PC-3 (cell line): Measurements from ENCODE around the gene HAND1. TPM values are rescaled to one million over a fixed set of nuclear protein-coding genes. Genes with fewer than 3 reads are reported as not detected.

Experiments
- ATAC-seq: fragments of 200-7000 bp; cut with Tn5 transposase; 2 replicates; pipeline ENCODE4 v1.9.1; 2020; ENCODE audit warnings: mild to moderate bottlenecking, moderate library complexity
- BruUV-seq: library from RNA; stranded (reverse); fragments of 400-500 nt; replicated peaks from 2 replicates; lab custom pipeline; 2021; lab: Mats Ljungman, UMichigan
- CTCF ChIA-PET: fragments of 300-600 bp; sonication (Branson Sonifier 250); formaldehyde crosslinking; loops from one replicate; lab custom pipeline; 2022; ENCODE audit warnings: antibody characterized with exemption; lab: Charles Lee
- POLR2A ChIA-PET: fragments of 300-600 bp; sonication (Branson Sonifier 250); formaldehyde crosslinking; loops from one replicate; lab custom pipeline; 2022; ENCODE audit warnings: antibody characterized with exemption; ENCODE audit not compliant: unreplicated experiment; lab: Charles Lee
- DNase-seq: peaks from one replicate; pipeline ENCODE4 v3.0.0-alpha.2; 2015
- H2AFZ ChIP-seq: fragments of 300-600 bp; sonication (generic); 2 replicates; pipeline ENCODE4 v1.6.0; 2016; ENCODE audit warnings: antibody characterized with exemption, low read length
- H3F3A ChIP-seq: fragments of 300-600 bp; sonication (generic); one replicate; pipeline ENCODE4 v1.6.0; 2017; ENCODE audit warnings: antibody characterized with exemption, low read length, control low read depth, mild to moderate bottlenecking; ENCODE audit not compliant: unreplicated experiment
- H3K27ac ChIP-seq: fragments of 300-600 bp; sonication (generic); 2 replicates; pipeline ENCODE4 v1.5.1; 2016; ENCODE audit warnings: mild to moderate bottlenecking, low read length
- H3K27me3 ChIP-seq: fragments of 300-600 bp; sonication (generic); 2 replicates; pipeline ENCODE4 v1.6.1; 2016; ENCODE audit warnings: low read length, mixed read lengths
- H3K36me3 ChIP-seq: fragments of 300-600 bp; sonication (generic); 2 replicates; pipeline ENCODE4 v1.6.1; 2016; ENCODE audit warnings: low read depth, mixed run types, low read length, mixed read lengths
- H3K4me1 ChIP-seq: fragments of 300-600 bp; sonication (generic); 2 replicates; pipeline ENCODE4 v1.5.1; 2016; ENCODE audit warnings: low read length; ENCODE audit not compliant: insufficient read depth
- H3K4me2 ChIP-seq: fragments of 300-600 bp; sonication (generic); 2 replicates; pipeline ENCODE4 v1.6.0; 2016; ENCODE audit warnings: low read length
- H3K4me3 ChIP-seq: fragments of 300-600 bp; sonication (generic); 2 replicates; pipeline ENCODE4 v1.5.1; 2016; ENCODE audit warnings: mild to moderate bottlenecking, low read length, mixed read lengths
- H3K79me2 ChIP-seq: fragments of 300-600 bp; sonication (generic); 2 replicates; pipeline ENCODE4 v1.6.1; 2017; ENCODE audit warnings: low read length, mixed read lengths
- H3K9ac ChIP-seq: fragments of 300-600 bp; sonication (generic); 2 replicates; pipeline ENCODE4 v1.6.0; 2016; ENCODE audit warnings: mild to moderate bottlenecking, low read length
- H3K9me2 ChIP-seq: fragments of 300-600 bp; sonication (generic); replicated peaks from 2 replicates; pipeline ENCODE4 v1.6.1; 2016; ENCODE audit warnings: mixed run types, low read length, mixed read lengths
- H3K9me3 ChIP-seq: fragments of 300-600 bp; sonication (generic); 2 replicates; pipeline ENCODE4 v1.6.1; 2016; ENCODE audit warnings: low read length, mixed read lengths
- H4K20me1 ChIP-seq: fragments of 300-600 bp; sonication (generic); 2 replicates; pipeline ENCODE4 v1.6.1; 2016; ENCODE audit warnings: low read length, mixed read lengths
- EZH2 ChIP-seq: fragments of 300-600 bp; sonication (generic); IDR thresholded peaks from one replicate; pipeline ENCODE4 v1.6.1; 2017; ENCODE audit warnings: antibody characterized with exemption, mild to moderate bottlenecking, low read length; ENCODE audit not compliant: unreplicated experiment
- EZH2phosphoT487 ChIP-seq: fragments of 300-600 bp; sonication (generic); IDR thresholded peaks from 2 replicates; pipeline ENCODE4 v1.6.1; 2018; ENCODE audit warnings: mild to moderate bottlenecking, antibody characterized with exemption, low read length, borderline replicate concordance
- intact Hi-C: fragments of 100-400 bp; cut with micrococcal nuclease; formaldehyde crosslinking; loops from 2 replicates; pipeline ENCODE4 v1.9.0; 2023
- total RNA-seq: library from RNA; depleted of rRNA; stranded (reverse); fragments of >200 nt; gene quantifications from 2 replicates; pipeline ENCODE4 v1.2.3, GENCODE V29; 2014
- TF ChIP-seq, protein P1 (sequence below): fragments of 300-600 bp; sonication (generic); conservative IDR thresholded peaks from 2 replicates; pipeline ENCODE4 v1.5.1; 2017; ENCODE audit warnings: antibody characterized with exemption, low read depth, mild to moderate bottlenecking, low read length

The HAND1 gene
- total RNA-seq, 1 experiment from 2014 or later: not detected

DNA sequence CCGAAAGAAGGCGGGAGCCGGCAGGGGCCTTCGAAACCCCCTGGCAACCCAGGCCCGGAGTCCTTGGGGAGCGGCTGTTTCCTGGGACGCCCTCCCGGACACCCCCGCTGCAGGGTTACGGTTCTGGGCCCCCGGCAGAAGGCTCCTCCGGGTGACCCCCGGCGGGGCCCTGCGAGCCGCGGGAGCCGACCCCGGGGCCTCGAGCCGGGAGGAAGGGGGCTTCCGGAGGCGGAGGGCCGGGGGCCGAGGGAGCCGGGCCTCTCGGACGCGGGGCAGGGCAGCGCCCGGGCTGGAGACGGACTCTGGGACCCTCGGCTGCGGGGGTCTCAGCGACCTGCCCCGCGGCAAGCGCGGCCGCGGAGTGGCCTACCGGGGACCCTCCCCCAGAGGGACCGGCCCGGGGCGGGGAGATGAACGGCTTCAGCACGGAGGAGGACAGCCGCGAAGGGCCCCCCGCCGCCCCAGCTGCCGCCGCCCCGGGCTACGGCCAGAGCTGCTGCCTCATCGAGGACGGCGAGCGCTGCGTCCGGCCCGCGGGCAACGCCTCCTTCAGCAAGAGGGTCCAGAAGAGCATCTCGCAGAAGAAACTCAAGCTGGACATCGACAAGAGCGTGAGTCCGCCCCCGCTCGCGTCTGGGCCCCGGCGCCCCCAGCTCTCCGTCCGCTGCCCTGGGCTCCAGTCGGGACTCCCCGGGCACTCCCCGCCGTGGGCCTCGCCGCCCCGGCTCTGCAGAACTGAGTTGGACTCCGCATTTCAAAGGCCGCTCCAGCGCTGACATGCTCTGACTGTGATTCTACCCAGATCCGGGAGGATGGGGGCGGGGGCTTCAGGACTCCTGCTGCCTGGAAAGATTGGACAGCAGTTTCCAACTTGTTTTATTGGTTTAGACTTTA, 31.6 kb downstream of the HAND1 start:
- Histone ChIP-seq H3K27ac (no peak overlapping the region), H3K9me2 (no peaks in the 10 kb centered on the region), H3K79me2 (peaks cover 44% of the 10 kb centered on the region), H3K4me1 (peaks cover 14% of the 10 kb centered on the region; the same call in 1 of the 2 replicates), H3K4me3 (peak overlapping the region; percentile 97), H4K20me1 (peaks cover 6% of the 10 kb centered on the region; the same call in 1 of the 2 replicates), H3K27me3 (no peaks in the 10 kb centered on the region), H2AFZ (peak overlapping the region; percentile 84), H3K9me3 (no peaks in the 10 kb centered on the region), H3K9ac (peak overlapping the region; percentile 65), H3K36me3 (no peaks in the 10 kb centered on the region), H3F3A (no peaks in the 10 kb centered on the region), H3K4me2 (peak overlapping the region; percentile 97)
- DNase-seq (peak; percentile 43), ATAC-seq (peak; percentile 40)
- BruUV-seq: no TSS peak
- intact Hi-C loops: no loop called here
- CTCF ChIA-PET: no interaction called here
- TF ChIP-seq, protein P1, sequence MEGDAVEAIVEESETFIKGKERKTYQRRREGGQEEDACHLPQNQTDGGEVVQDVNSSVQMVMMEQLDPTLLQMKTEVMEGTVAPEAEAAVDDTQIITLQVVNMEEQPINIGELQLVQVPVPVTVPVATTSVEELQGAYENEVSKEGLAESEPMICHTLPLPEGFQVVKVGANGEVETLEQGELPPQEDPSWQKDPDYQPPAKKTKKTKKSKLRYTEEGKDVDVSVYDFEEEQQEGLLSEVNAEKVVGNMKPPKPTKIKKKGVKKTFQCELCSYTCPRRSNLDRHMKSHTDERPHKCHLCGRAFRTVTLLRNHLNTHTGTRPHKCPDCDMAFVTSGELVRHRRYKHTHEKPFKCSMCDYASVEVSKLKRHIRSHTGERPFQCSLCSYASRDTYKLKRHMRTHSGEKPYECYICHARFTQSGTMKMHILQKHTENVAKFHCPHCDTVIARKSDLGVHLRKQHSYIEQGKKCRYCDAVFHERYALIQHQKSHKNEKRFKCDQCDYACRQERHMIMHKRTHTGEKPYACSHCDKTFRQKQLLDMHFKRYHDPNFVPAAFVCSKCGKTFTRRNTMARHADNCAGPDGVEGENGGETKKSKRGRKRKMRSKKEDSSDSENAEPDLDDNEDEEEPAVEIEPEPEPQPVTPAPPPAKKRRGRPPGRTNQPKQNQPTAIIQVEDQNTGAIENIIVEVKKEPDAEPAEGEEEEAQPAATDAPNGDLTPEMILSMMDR: no peak
- no peak for TF ChIP-seq EZH2
- no peak for TF ChIP-seq EZH2phosphoT487
- POLR2A ChIA-PET: no interaction called here

DNA sequence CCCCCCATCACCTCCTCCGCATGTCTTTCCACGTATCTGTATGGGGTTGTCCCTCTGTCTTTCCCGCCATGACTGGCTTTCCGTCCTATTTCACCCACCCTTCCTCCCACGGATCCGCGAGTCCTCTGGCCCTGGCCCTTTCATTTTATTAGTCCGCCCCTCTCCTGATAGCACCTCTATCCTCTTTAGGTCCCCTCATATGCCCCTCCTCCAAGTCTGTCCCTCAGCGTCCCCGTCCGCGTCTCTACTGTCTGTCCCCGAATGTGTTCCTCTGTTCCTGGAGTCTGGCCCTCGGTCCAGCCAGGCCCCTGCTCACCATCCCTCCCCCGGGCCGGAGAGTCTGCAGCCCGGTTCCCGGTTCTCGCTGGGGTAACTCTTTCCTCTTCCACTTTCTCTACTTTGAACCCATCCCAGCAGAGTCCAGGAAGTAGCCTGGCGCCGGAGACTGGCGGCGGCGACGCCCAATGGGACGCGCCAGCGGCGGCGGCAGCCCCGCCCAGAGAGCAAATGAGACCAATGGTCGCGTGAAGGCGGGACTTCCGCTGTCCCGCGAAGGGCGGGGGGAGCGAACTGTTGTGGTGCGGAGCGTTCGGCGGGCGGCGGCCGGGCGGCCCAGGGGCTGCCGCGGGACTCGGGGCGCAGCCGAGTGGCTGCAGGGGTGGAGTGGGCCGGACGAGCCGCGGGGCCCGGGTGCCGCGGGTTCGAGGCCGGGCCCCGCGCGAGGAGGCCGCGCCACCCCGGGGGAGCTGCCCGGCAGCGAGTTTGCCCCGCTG, 32.4 kb downstream of the HAND1 start, which contains the start of gene SAP30L:
Gene SAP30L (plus strand): TSS at position 576 of the 773 bp plus-strand sequence. CDS start 608 bp downstream, outside the sequence.
- Histone ChIP-seq H3K27me3 (no peaks in the 10 kb centered on the region), H3K36me3 (no peaks in the 10 kb centered on the region), H3K9me3 (no peaks in the 10 kb centered on the region), H3K4me2 (peak within 1 kb of the TSS; percentile 98), H2AFZ (peak within 1 kb of the TSS; percentile 99), H3K79me2 (peaks cover 44% of the 10 kb centered on the region), H3K9me2 (no peaks in the 10 kb centered on the region), H3K27ac (no peak within 1 kb of the TSS), H3K4me3 (peak within 1 kb of the TSS; percentile 97), H3K9ac (peak within 1 kb of the TSS; percentile 74), H3F3A (no peaks in the 10 kb centered on the region), H3K4me1 (peaks cover 14% of the 10 kb centered on the region; the same call in 1 of the 2 replicates), H4K20me1 (peaks cover 6% of the 10 kb centered on the region; the same call in 1 of the 2 replicates)
- intact Hi-C loops: no loop called here
- TF ChIP-seq, protein P1: no peak
- TF ChIP-seq EZH2phosphoT487 (no peak), EZH2 (no peak)
- BruUV-seq: no TSS peak
- DNase-seq (peak; percentile 93), ATAC-seq (peak; percentile 88)
- POLR2A ChIA-PET: no interaction called here
- CTCF ChIA-PET: no interaction called here
